Head of caudate nucleus (tissue), 42 donors: ENCODE results near the gene TPRX1.
"Not testable (repeated sequence)": the region's sequence is repeated elsewhere in the genome, so short reads cannot be mapped to it uniquely, and the experiment has no call there.

Source experiments
- DNase-seq, 42 donors: peaks; one replicate each; pipeline versions ENCODE4 v3.0.0 to v3.0.0-alpha.2; 2020 to 2021; ENCODE audit warnings: mixed read lengths in 7 of 42
- intact Hi-C: fragments of 100-400 bp; cut with DNase I; formaldehyde crosslinking; loops from one replicate; pipeline ENCODE4 v1.15.0; 2022

Gene TPRX1

DNA sequence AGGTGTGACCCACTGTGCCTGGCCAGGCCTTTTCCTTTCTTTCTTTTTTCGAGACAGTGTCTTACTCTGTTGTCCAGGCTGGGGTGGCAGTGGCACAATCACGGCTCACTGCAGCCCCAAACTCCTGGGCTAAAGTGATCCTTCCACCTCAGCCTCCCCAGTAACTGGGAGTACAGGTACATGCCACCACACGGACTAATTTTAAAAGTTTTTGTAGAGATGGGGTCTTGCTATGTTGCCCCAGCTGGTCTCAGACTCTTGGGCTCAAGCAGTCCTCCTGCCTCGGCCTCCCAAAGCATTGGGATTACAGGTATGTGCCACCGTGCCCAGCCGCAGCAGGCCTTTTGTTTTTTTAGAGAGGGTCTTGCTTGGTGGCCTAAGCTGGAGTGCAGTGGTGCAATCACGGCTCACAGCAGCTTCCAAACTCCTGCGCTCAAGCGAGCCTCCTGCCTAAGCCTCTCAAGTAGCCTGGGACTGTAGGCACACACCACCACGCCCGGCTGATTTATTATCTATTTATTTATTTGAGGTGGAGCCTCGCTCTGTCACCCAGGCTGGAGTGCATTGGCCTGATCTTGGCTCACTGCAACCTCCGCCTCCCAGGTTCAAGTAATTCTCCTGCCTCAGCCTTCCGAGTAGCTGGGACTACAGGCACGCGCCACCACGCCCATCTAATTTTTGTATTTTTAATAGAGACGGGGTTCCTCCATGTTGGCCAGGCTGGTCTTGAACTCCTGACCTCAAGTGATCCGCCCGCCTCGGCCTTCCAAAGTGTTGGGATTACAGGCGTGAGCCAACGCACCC, 26.9 kb downstream of the TPRX1 start:
- intact Hi-C loops, DNase-seq: not testable (repeated sequence)

DNA sequence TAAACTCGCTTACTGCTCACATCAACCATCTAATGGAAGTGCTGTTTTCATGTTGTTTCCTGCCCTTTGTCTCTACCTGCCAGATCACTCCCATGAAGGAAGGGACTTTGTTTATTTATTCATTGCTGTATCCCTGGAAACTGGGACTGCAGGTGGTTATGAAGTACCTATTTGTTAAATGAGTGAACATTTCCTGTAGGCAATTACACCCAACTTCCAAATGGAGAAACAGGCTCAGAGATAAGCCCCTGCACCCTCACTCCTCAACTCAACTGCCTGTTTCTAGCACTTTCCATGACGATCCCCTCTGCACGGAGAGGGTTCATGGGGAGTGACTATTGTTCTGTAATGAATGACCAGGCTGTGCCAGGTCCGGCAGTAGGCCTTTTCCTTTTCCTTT, 27.8 kb downstream of the TPRX1 start:
- intact Hi-C loops, result no loop called here

DNA sequence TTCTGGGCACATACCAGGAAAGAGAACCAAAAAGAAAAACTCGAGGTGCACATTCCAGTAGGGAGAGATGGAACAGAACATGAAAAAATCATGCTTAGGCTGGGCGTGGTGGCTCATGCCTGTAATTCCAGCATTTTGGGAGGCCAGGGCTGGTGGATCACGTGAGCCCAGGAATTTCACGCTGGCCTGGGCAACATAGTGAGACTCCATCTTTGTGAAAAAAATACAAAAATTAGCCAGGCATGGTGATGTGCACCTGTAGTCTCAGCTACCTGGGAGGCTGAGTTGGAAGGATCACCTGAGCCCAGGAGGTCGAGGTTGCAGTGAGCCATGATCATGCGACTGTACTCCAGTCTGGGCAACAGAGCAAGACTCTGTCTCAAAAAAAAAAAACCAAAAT, 33.1 kb downstream of the TPRX1 start:
- intact Hi-C loops, DNase-seq: not testable (repeated sequence)

More for the DNA sequence above, 27.8 kb downstream of the TPRX1 start:
- DNase-seq, result peak in 4 of 42 donors; percentile 38 to 58 (median 44)

DNA sequence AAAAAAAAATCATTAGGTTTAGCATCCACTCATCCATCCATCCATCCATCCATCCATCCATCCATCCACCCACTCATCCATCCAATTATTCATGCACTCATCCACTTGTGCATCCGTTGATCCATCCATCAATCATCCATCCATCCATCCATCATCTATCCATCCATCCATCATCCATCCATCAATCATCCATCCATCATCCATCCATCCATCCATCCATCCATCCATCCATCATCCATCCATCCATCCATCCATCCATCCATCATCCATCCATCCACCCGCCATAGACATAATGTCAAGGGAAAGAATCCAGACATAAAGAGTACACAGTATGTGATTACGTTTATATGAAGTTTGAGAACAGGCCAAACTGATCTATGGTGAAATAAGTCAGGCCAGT, 34.8 kb downstream of the TPRX1 start:
- DNase-seq, result no peak
- intact Hi-C loops, result no loop called here

DNA sequence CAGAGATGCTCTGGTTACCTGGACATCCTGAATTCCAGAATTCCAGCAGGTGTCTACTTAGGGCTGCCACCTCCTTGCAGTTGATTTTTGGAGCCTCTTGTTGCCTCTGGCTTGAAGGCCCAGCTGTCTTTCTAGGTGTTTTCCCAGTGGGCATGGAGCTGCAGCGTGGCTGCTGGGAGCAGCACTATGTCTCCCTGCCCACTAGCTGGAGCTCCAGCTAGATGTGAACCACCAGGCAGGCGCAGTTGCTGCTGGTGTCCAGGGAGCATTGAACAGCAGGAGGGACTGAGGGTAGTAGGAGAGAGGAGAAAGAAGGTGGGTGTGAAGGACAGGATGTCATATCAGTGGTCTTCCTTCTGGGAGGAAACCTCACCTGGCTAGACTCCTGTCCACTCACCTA, 35.7 kb downstream of the TPRX1 start:
- intact Hi-C loops, result no loop called here
- no peak for DNase-seq

DNA sequence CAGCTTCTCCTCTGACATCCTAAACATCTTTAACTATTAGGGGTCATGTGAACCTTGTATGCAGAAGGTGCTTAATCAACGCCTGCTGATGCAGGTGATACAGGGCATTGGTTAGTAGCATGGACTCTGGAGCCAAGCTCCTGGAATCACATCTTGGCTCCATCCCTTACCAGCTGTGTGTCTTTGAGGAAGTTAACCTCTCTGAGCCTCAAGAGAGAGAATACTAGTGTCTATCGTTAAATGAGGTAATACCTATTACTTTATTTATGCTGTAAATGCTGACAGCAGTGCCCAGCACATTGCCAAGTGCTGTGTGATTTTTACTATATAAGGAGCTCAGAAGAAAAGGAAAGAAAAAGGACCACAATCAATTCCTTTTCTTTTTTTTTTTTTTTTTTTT, 37.0 kb downstream of the TPRX1 start:
- intact Hi-C loops, result no loop called here
- no peak for DNase-seq

DNA sequence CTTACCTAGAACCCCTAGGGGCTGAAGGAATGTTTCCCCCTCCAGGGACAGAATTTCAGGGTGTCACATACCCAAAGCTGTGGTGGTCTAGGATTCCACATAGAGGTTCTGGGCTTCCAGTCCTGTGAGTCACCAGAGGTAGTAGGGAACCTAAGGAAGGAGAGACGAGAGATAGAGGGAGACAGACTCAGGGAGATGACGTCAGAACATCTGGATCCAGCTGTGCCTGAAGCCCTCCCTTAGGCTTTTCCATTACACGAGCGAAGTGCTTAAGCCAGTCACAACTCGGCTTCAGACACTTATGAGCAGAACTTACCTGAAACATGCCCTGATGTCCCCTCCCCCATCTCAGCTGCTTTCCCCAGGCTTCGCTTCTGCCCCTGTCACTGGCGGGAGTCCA, 37.7 kb downstream of the TPRX1 start:
- no peak for DNase-seq
- intact Hi-C loops, result no loop called here

DNA sequence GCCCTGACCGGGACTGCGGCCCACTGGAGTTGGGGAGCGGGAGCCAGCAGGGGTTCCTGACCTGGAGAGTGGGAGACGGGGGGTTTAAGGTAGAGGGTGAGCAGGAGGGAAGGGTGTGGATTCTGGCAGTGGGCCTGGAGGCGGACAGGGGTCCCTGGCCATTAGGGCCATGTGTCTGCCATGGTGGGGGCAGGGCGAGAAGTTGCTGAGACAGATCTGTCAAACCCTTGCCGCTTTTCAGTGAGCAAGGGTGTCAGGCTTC, 38.1 kb downstream of the TPRX1 start:
- intact Hi-C loops, result no loop called here
- DNase-seq, result no peak

DNA sequence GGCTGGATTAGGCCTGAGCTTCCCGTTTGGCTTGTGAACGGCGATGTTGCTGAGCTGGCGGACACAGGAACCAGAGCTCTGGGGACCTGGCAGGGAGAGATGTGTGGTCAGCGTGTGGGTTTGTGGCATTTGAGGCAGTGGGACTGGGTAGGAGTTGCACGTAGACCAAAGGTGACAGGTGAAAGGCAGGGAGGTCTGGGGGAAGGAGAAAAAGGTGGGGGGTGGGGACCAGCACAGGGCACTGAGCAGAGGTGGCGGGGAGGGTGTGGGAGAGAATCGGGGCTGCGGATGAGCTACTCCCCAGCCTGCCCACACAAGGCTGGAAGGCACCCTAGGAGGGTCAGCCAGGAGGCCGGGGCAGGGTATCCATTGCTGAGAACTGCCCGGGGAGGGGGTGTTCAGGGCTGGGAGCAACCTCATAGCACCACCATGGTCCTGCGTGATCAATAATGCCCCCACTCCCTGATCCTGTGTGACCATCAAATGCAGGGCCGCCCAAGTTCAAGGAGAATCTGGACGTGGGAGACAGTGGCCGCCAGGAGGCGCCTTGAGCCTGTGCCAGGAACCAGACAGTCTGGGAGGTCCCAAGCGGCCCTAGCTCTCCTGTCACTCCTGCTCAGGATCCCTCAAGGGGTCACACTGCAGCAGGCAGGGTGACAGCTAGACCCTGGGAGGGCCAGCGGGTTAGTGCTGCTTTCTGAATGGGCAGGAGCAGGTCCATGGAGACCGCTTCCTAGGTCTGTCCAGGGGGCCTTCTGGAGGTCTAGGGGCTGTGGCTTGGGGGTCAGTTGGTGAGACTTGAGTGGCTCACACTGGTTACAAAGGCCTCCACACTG, 38.6 kb downstream of the TPRX1 start:
- intact Hi-C loops, result no loop called here
- peak in 41 of 42 donors; percentile 58 to 92 (median 78) for DNase-seq

DNA sequence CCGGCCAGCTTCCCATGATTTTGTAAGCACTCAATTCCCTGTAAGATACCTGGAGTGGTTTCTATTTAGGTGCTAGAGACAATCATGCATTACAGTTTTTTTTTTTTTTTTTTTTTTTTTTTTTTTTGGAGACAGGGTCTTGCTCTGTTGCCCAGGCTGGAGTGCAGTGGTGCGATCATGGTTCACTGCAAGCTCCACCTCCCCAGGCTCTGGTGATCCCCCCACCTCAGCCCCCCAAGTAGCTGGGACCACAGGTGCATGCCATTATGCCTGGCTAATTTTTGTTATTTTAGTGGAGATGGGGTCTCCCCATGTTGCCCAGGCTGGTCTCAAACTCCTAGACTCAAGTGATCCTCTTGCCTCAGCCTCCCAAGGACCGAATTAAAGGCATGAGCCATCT, 39.6 kb downstream of the TPRX1 start:
- DNase-seq, intact Hi-C loops: not testable (repeated sequence)

DNA sequence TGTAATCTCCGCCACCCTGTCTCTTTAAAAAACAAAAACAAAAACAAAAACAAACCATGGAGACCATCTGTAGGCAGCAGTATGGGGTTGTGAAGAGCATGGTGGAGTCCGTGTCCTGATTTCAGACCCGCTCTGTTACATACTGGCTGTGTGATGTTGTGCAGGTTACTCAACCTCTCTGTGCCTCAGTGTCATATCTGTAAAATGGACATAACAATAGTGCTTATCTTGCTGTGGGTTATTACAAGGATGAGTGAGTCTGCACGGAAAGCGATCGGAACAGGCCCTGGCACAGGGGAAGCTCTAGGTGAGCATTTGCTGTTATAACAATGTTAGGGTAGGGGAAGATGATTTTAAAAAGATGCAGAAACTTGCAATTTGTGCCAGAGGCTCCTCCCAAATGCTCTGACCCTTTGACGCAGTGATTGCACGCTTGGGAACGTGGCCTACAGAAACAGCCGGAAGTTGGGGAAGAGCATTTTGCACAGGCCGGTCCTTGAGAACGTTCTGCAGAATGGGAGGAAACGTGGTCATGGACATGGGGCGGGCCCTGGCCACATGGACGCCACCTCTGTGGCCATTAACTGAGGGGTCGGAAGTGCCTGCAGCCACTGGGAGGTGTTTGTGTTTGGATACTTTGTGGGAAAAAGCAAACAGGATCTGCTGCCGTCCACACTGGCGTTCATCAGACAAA, 41.6 kb downstream of the TPRX1 start:
- no peak for DNase-seq
- intact Hi-C loops, result no loop called here

DNA sequence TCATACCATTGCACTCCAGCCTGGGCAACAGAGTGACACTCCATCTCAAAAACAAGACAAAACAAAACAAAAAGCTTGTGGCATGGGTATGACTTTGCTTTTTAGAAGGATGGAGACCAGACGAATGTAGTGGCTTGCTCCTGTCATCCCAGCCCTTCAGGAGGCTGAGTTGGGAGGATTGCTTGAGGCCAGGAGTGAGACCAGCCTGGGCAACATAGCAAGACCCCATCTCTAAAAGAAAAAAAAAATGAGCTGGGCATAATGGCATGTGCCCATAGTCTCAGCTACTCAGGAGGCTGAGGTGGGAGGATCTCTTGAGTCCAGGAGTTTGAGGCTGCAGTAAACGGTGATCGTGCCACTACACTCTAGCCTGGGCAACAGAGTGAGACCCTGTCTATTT, 42.2 kb downstream of the TPRX1 start:
- DNase-seq, result no peak
- intact Hi-C loops, result no loop called here

DNA sequence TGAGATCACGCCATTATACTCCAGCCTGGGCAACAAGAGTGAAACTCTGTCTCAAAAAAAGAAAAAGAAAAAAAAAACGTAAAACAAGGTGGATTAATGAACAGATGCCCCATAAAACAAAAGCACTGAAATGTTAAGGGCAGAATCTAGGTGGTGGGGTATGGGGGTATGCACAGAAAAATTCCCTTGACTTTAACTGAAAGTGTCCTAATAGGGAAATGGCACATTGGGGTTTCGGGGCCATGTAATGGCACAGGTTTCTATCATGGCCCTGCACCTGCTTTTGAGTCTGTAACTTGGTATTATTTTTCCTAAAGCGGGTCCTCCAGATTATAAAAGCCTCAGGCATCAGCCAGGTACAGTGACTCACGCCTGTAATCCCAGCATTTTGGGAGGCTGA, 42.8 kb downstream of the TPRX1 start:
- intact Hi-C loops, result no loop called here
- no peak for DNase-seq

DNA sequence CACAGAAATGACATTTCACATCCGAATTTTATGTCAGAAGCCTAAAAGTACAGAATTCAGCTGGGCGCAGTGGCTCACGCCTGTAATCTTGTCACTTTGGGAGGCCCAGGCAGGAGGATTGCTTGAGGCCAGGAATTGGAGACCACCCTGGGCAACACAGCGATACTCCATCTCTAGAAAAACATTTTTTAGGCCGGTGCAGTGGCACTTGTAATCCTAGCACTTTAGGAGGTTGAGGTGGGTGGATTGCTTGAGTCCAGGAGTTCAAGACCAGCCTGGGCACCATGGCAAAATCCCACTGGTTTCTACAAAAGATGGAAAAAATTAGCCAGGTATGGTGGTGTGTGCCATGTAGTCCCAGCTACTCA, 43.7 kb downstream of the TPRX1 start:
- intact Hi-C loops, result no loop called here
- DNase-seq, result no peak

DNA sequence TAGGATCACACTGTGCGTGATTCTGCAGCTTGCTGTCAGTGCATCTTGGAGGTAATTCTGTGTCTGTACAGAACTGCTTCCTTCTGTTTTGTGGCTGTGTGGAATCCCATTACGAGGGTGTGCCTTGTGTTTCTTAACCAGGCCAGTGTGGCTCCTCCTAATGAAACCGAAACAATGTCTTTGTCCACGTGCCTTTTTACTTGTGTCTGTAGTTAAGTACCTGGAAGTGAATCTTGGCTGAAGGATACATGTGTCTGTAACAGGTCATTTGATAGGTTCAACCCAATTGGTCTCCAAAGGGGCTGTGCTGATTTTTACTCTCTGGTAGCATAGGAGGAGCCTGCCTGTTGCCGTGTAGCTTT, 45.9 kb downstream of the TPRX1 start:
- no peak for DNase-seq
- intact Hi-C loops, result no loop called here

DNA sequence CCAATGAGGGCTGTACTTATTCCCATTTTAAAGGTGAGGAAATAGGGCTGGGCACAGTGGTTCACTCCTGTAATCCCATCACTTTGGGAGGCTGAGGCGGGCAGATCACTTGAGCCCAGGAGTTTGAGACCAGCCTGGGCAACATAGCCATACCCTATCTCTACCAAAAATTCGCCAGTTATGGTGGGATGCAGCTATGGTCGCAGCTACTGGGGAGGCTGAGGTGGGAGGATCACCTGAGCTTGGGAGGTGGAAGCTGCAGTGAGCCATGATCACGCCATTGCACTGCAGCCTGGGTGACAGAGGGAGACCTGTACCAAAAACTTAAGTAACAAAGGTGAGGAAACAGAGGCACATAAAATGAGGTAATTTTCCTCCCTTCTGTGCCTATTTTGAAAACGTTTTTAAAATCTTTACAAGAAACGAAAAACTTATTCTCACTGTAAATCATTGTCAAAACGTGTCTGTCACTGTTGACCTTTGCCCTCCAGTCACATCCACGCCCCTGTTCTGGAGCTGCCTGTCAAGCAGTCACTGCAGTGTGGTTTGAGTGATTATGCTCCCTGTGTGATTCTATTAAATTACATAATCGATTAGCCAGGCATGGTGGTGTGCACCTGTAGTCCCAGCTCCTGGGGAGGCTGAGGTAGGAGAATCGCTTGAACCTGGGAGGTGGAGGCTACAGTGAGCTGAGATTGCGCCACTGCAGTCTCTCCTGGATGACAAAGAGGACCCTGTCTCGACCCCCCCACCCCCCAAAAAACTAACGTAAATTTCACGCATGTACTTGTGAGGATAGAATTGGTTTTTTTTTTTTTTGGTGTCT, 46.5 kb downstream of the TPRX1 start:
- no peak for DNase-seq

DNA sequence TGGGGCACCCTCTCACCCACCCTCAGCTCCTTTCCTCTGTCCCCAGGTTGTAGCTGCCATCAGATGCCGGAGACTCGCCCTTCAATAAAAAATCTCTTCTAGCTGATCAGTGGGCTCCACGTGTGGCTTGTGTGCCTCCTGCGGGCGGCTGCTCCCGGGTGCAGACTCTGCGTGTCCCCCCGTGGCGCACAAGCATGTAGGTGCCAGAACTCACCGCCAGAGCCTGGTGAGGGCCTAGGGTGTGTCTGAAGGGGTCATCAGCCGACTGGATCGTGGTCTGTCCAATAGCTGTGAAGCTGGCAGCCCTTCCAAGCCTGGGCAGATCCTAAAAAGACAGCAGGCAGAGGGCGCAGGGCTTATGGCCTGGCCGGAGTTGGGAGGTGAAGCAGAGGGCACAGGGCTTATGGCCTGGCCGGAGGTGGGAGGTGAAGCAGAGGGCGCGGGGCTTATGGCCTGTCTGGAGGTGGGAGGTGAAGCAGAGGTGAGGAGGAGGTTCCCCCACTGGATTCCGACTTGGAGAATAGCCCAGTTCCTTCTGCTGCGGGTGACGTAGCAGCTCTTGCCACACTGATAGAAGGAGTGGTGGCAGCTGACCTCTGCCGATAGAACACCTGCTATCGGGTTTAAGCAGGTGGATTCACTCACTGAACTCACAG, 47.3 kb downstream of the TPRX1 start:
- intact Hi-C loops, result no loop called here
- no peak for DNase-seq

More for the DNA sequence above, 46.5 kb downstream of the TPRX1 start:
- intact Hi-C loops, result no loop called here

DNA sequence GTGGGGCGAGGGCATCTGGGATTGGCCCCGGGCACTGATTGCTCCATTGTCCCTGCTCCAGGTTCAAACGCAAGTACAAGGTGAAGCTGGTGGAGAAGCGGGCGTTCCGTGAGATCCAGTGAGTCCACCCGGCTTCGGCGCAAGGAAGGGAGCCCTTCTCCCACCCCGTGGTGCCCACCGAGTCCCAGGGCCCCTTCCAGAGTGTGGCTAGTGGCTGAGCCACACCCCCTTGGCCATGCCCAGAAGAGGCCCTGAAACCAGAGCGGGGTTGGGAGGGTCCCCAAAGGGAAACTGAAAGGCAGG, 47.8 kb downstream of the TPRX1 start:
- no peak for DNase-seq
- intact Hi-C loops, result no loop called here
